ENCODE results near the gene ZDHHC18. TPM values are rescaled to one million over a fixed set of nuclear protein-coding genes. Genes with fewer than 3 reads are reported as not detected.

The ZDHHC18 gene
- polyA plus RNA-seq, 3 donors, result 3.1 to 46.6 (median 6.0) TPM

DNA sequence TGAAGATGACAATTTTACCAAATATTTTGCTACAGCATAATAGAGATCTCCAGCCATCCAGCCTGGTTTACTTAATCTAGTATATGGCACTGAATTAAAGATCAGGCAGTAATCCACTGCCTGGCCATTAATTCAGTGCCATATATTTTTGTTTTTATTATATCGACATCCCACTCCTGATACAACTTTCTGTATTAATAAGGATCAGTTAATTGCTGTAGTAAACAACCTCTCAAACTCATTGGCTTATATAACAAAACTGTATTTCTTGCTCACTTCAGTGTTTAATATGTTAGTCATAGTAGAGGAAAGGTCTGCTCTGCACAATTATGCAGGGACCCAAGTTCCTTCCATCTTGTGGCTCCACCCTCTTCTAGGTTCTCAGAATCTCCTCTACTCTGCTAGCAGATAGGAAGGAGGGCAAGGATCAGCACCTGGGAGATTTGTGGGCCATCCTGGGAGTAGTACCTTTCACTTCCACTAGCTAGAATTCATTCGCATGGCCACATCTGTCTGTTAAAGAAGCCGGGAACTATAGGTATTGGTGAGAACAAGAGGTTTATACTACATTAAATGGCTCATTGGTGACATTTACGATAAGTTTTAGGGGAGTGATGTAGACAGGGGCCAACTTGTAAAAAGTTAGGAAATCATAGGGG is 3.6 kb upstream of the ZDHHC18 start:
- H3K4me3 ChIP-seq (replicated peaks in 1 of 3; ENCODE audit: low read depth in 2 of 3, low read length in 3 of 3), result no peak overlapping the region
- no peaks in the 10 kb centered on the region for H3K9me3 ChIP-seq (replicated peaks in 1 of 2; ENCODE audit: control insufficient read depth in 1 of 2, insufficient read depth in 1 of 2, low read length in 2 of 2)
- DNase-seq, result no peak
- H3K4me2 ChIP-seq (replicated peaks; ENCODE audit: extremely low read depth, low read length, poor library complexity, severe bottlenecking), result no peak overlapping the region
- Mint-ChIP-seq H3K36me3 (no peaks in the 10 kb centered on the region), H3K27me3 (ENCODE audit: low read depth in 3 of 3) (peaks cover 2 to 7% (median 5%) of the 10 kb centered on the region in 3 donors), H3K27ac (no peak overlapping the region), H3K4me3 (no peak overlapping the region), H3K4me1 (peaks cover 42% of the 10 kb centered on the region), H3K9me3 (peaks cover 0 to 2% (median 0%) of the 10 kb centered on the region in 7 donors)
- H3K79me2 ChIP-seq (ENCODE audit: insufficient read depth, low read length), result peaks cover 14% of the 10 kb centered on the region
- H3K36me3 ChIP-seq (replicated peaks in 1 of 2; ENCODE audit: control insufficient read depth in 1 of 2, insufficient read depth in 2 of 2, low read length in 2 of 2), result no peaks in the 10 kb centered on the region
- no peak overlapping the region for H3K9ac ChIP-seq (ENCODE audit: insufficient read depth, low read length, poor library complexity, severe bottlenecking)
- intact Hi-C loops (cut with micrococcal nuclease), result no loop called here
- H3K27me3 ChIP-seq (ENCODE audit: control insufficient read depth in 2 of 2, insufficient read depth in 2 of 2, low read length in 2 of 2), result no peaks in the 10 kb centered on the region
- peaks cover 7% of the 10 kb centered on the region for H4K20me1 ChIP-seq (ENCODE audit: insufficient read depth, low read length)
- peaks cover 31 to 46% of the 10 kb centered on the region in 2 donors for H3K4me1 ChIP-seq (ENCODE audit: control insufficient read depth in 1 of 2, insufficient read depth in 2 of 2, low read length in 2 of 2)
- 100% methylated on average over 1 of the region's 4 CpGs for WGBS (ENCODE audit: insufficient coverage)
- TF ChIP-seq, protein P1, sequence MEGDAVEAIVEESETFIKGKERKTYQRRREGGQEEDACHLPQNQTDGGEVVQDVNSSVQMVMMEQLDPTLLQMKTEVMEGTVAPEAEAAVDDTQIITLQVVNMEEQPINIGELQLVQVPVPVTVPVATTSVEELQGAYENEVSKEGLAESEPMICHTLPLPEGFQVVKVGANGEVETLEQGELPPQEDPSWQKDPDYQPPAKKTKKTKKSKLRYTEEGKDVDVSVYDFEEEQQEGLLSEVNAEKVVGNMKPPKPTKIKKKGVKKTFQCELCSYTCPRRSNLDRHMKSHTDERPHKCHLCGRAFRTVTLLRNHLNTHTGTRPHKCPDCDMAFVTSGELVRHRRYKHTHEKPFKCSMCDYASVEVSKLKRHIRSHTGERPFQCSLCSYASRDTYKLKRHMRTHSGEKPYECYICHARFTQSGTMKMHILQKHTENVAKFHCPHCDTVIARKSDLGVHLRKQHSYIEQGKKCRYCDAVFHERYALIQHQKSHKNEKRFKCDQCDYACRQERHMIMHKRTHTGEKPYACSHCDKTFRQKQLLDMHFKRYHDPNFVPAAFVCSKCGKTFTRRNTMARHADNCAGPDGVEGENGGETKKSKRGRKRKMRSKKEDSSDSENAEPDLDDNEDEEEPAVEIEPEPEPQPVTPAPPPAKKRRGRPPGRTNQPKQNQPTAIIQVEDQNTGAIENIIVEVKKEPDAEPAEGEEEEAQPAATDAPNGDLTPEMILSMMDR (IDR thresholded peaks at IDR 0.05), result no peak
- no peak overlapping the region for H2AFZ ChIP-seq (ENCODE audit: insufficient read depth, low read depth, low read length, poor library complexity, severe bottlenecking)
- H3K27ac ChIP-seq (ENCODE audit: low read depth in 1 of 2, low read length in 2 of 2), result no peak overlapping the region

DNA sequence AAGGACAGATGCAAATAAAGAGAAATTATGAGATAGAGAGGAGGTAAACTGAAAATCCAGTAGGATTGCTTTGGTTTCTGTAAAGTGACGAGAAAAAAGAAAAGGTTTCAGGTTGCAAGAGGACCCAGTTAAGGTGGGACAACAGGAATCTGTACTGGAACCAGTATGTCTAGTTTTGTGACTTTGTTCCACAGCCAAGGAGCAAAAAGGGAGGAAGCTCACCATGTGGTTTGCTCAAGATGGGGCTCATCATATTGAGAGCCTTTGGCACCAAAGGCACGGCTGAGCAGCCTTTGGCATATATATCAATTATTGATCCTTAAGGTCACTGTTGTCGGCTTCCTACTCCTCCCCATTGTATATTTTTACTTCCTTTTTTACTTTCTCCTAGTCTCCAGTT is 1.8 kb upstream of the ZDHHC18 start:
- 93% methylated on average over 3 of the region's 3 CpGs for WGBS (ENCODE audit: insufficient coverage)
- H3K27ac ChIP-seq (ENCODE audit: low read depth in 1 of 2, low read length in 2 of 2), result no peak overlapping the region
- no peak overlapping the region for H3K9ac ChIP-seq (ENCODE audit: insufficient read depth, low read length, poor library complexity, severe bottlenecking)
- intact Hi-C loops (cut with micrococcal nuclease), result loop anchor here in 1 of 2 donors (5.0 kb wide), 1 partner anchor 38 kb away; the partner anchor contains the start of gene SFN
- peaks cover 20% of the 10 kb centered on the region for H3K79me2 ChIP-seq (ENCODE audit: insufficient read depth, low read length)
- H3K4me3 ChIP-seq (replicated peaks in 1 of 3; ENCODE audit: low read depth in 2 of 3, low read length in 3 of 3), result no peak overlapping the region
- TF ChIP-seq, protein P1 (IDR thresholded peaks at IDR 0.05), result no peak
- H3K9me3 ChIP-seq (replicated peaks in 1 of 2; ENCODE audit: control insufficient read depth in 1 of 2, insufficient read depth in 1 of 2, low read length in 2 of 2), result no peaks in the 10 kb centered on the region
- Mint-ChIP-seq H3K36me3 (peaks cover 3 to 8% of the 10 kb centered on the region in 2 donors), H3K27me3 (ENCODE audit: low read depth in 3 of 3) (peaks cover under 1 to 5% (median 3%) of the 10 kb centered on the region in 3 donors), H3K4me3 (no peak overlapping the region), H3K27ac (no peak overlapping the region), H3K4me1 (peaks cover 61% of the 10 kb centered on the region), H3K9me3 (peaks cover 0 to 2% (median 0%) of the 10 kb centered on the region in 7 donors)
- DNase-seq, result no peak
- H3K4me1 ChIP-seq (ENCODE audit: control insufficient read depth in 1 of 2, insufficient read depth in 2 of 2, low read length in 2 of 2), result peaks cover 49 to 64% of the 10 kb centered on the region in 2 donors
- no peak overlapping the region for H2AFZ ChIP-seq (ENCODE audit: insufficient read depth, low read depth, low read length, poor library complexity, severe bottlenecking)
- no peaks in the 10 kb centered on the region for H3K36me3 ChIP-seq (replicated peaks in 1 of 2; ENCODE audit: control insufficient read depth in 1 of 2, insufficient read depth in 2 of 2, low read length in 2 of 2)
- no peak overlapping the region for H3K4me2 ChIP-seq (replicated peaks; ENCODE audit: extremely low read depth, low read length, poor library complexity, severe bottlenecking)
- H4K20me1 ChIP-seq (ENCODE audit: insufficient read depth, low read length), result peaks cover 23% of the 10 kb centered on the region
- no peaks in the 10 kb centered on the region for H3K27me3 ChIP-seq (ENCODE audit: control insufficient read depth in 2 of 2, insufficient read depth in 2 of 2, low read length in 2 of 2)

Data from CD14-positive monocyte (primary cell).